GM18520 (cell line): ENCODE measurements around the gene AGBL4.

Source experiments
- ATAC-seq: cut with Tn5 transposase; IDR thresholded peaks from one replicate; pipeline ENCODE4 v1.9.1; 2021; ENCODE audit not compliant: unreplicated experiment

AGBL4 gene

DNA sequence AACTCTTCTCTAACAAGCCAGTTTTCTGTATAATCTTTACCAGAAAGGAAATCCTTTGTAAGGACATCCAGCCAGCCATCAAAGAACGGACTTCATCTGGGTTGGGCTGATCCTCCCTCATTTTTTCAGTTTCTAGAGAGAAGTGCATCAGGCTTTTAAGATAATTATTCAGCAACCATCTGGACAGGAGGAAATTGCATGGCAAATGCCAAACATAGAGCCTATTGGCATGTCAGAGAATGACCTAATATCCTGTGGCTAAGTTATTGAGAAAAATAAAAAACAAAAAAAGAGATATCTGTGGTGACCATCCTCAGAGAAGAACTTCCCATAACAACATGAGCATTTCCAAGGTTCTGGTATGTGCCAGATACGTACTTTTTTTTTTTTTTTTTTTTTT, 1172.1 kb downstream of the AGBL4 start:
- no peak for ATAC-seq

DNA sequence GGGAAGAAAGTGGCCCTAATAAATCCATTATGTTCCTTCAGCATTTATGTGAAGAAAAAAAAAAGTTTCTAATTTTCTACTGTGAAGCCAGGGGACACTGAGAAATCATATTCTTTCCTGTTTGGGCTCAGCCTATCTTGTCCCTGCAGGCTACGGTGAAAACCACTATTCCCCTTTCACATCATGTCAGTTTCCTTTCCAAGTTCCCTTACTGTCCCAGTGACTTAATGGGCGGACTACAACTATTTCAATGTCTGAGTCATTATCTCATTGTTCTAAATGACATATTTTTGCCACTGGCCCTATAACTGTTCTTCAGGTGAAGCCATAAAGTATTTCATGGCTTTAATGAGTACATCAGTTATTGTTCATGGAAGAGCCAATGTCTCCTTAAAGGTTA, 1175.7 kb downstream of the AGBL4 start:
- no peak for ATAC-seq

DNA sequence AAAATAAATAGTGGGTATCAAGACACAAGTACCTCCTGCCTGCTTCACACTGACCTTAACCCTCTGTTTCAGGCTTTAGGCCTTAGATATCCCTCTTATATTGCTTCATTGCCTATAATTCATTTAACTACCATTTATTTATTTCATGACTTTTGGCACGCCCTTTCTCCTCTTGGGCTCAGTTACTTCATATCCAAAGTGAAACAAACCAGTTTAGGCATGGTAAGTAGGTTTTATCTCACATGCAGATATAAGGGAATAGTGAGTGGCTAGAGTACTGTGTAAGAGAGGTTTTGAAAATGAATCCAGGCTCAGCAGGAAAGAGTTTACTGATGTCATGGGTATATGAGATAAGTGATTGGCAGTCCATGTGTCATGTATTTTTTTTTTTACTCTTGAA, 1177.3 kb downstream of the AGBL4 start:
- no peak for ATAC-seq

DNA sequence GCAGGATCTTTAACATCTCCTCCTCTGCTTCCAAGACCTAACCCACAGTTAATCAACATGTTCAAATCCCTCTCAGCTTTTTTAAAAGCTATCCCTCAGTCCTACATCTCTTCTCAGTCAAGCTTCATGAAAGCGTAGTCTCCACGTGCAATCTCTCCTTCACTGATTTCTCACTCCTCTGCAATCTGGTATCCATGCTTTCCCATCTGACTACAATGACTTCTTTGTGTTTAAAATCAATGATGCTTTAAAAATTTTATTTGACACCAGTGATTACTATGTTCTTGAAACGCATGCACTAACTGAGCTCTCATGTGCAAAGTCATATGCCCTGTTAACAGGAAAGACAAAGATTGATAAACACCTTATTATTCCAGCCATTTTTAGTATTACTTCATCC, 1179.6 kb downstream of the AGBL4 start:
- ATAC-seq = no peak

- no peak for ATAC-seq
Observed at GRCh38 chr1:48841966-48842365, 1181.8 kb downstream of the AGBL4 start.

- ATAC-seq = no peak
Observed at GRCh38 chr1:48841461-48841860, 1182.3 kb downstream of the AGBL4 start.

DNA sequence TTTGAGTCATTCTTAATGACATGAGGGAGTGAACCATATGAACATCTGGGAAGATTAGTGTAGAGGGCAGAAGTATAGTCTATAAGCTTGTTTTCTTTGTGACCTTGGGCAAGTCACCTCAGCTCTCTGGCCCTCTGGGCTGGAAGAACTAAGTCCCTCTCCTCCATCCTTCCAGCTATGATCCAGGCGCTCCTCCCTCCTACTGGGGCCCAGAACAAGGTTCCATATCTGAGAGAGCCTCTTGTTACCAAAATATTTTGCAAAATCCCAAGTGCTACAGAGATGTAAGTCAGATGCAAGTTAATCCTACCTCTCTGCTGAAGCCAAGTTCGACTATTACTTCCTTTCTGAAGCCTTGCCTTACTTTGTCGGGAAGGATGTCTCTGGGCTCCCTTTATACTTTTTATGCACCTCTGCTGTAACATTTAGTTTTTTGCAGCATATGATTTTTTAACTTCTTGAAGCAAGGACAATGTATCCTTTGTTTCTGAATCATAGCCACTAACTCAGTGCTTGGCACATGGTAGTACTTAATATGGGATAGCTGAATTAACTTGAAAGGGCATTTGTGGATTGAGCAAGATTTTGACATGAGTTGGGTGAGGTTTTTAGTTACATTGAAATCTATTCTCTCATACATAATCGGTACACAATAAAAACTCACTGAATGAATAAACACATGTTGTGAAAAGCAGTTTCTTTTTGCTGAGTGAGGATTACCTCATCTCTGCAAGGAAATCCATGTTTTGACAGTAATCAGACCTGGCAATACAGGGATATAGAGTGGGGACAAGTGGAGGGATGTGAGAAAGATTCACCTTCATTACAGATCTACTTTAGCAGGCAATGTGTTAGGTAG, 1192.4 kb downstream of the AGBL4 start:
- no peak for ATAC-seq

GRCh38 chr1:48830715-48831114, 1193.0 kb downstream of the AGBL4 start:
- ATAC-seq = no peak

DNA sequence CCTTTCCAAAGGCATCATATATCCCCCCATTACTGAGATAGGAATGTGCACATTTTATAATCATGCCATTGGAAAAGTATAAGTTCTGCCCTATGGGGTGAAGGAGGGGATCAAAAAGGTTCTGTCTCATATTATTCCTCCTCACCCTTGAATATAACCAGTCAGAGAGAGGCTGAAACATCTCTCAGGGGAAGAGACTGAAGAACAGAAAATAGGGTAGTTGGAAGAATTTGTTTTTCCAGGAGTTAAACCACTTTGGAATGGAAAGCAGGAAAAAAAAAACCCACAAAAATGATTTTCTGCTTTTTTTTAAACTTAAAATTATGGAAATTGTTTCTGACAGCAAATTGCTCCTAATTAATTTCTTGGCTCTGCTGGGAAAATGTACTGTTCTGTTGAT, 1194.3 kb downstream of the AGBL4 start:
- ATAC-seq = no peak

DNA sequence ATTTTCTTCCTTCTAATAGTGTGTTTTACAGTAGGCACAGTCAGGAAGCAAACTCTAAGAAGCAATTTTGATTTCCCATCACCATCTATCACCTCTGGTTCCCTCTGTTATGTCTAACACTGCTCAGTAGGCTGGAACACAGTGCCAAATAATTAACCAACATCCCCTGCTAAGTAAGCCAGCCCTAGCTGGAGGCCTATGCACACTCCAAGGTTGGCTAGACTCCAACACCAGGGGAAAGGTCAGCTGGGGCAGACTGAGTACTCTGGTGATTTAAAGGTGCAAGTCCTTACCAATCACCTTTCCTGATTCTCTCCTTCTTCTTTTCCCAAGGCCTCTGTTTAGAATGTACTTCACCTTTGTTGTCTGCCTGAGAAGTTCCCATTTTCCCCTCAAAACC, 1200.6 kb downstream of the AGBL4 start:
- no peak for ATAC-seq

DNA sequence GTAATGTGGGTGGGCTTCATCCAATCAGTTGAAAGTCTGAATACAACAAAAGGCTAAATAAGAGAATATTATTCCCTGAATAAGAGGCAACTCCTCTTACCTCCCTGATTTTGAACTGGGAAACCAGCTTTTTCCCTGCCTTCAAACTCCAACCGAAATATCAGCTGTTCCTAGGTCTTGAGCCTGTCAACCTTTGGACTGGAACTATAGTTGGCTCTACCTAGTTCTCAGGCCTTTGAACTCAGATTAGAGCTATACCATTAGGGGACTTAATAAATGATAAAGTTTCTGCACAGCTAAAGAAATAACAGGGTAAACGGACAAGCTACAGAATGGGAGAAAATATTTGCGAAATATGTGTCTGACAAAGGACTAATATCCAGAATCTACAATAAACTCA, 1203.3 kb downstream of the AGBL4 start:
- no peak for ATAC-seq

DNA sequence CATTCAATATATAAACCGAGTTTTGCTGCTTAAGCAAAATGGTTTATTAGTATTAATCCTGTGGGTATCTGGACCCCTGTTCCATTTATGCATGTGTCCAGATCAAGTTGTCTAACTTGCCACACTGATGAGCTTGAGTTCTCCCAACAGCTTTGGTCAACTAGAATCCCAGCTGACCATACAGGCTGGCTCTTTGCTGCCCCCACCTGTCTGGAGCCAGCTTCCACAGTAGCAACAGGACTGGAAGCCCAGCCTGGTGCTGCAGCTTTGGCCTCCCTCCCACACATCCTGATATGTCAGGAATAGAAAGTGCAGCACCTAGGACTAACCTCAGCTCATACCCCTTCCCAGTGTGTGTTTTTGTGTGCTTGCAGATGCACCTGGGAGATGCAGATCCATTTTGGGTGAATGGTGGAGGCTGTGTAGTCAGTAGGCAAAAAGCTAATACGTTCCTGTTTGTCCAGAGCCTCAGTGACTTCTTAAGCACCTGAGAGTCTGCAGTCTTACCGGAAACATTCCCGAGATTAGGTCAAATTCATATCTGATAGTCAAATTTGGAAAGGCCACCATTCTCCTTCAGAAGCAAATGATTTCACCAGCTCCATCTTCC, 1206.1 kb downstream of the AGBL4 start:
- ATAC-seq = peak; percentile 53

- no peak for ATAC-seq
Observed at GRCh38 chr1:48810740-48811139, 1213.0 kb downstream of the AGBL4 start.

DNA sequence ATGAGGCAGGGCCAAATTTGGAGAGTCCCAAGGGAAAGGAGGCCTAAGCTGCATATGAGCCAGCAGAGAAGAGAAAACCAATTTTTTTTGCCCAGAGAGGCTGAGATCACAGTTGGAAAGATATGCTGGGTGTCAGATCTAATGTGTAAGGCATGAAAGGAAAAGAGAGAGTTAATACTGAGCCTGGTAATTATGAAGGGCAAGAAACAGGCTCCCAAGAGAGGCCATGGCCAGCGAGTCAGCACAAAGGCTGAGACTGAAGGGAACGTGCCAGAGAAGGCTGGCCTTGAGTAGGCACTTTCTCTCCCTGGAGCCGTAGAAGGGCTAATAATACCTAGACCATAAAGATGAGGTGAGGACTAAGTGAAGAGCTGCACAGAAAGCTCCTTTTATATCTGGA, 1215.3 kb downstream of the AGBL4 start:
- no peak for ATAC-seq

GRCh38 chr1:48807554-48808260, 1216.0 kb downstream of the AGBL4 start:
- ATAC-seq = no peak

DNA sequence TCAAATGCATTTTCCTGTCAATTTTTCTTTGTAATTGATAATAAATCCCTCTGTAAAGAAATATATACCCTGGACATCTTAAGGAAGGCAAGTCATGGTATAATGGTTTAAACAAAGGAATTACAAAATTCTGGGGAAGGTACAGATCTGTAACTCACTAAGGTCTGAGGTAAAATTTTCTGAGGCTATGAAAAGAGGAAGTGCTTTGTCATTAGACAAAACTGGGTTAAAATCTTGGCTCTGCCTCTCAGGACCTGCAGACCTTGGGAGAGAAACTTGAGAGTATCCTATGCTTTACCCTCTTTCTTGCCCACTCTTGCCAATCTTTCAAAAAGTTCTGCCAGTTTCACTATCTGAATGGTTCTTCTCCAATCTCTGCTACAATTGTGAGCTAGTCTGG, 1220.3 kb downstream of the AGBL4 start:
- no peak for ATAC-seq

- no peak for ATAC-seq
Observed at GRCh38 chr1:48794816-48795215, 1228.9 kb downstream of the AGBL4 start.

- ATAC-seq = peak; percentile 65
Observed at GRCh38 chr1:48793863-48794262, 1229.9 kb downstream of the AGBL4 start.

DNA sequence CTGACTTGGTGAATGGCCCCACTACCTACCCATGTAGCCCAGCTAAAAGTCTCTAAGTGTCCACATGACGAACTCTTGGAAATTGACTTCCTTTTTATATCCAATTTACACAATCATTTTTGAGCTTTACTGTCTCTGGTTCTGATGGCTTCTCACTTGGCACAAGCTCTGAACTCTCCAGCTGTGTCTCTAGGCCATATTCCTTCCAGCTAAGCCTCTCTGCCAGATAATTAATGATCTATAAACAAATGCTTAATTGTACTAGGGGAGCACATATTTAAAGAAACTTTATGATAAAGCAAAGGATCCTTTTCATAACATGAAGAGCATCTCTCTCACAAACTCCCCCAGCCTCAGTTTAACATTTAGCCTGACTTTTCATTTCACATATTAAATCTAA, 1230.8 kb downstream of the AGBL4 start:
- ATAC-seq = no peak

DNA sequence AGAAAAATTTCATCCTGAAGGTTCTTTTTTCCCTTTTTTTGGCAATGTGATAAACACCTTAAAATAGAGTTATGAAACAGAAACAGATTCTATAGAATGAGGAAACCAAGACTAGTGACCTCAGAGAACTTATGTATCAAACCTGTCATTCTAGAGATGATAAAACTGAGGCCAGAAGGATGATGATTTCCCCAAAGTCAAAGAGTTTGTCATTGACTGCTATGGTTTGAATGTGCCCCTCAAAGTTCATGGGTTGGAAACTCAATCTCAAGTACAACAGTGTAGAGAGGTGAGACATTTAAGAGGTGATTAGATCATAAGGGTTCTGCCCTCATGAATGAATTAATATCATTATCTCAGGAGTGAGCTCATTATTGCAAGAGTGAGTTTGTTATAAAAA, 1233.4 kb downstream of the AGBL4 start:
- ATAC-seq = peak; percentile 34

DNA sequence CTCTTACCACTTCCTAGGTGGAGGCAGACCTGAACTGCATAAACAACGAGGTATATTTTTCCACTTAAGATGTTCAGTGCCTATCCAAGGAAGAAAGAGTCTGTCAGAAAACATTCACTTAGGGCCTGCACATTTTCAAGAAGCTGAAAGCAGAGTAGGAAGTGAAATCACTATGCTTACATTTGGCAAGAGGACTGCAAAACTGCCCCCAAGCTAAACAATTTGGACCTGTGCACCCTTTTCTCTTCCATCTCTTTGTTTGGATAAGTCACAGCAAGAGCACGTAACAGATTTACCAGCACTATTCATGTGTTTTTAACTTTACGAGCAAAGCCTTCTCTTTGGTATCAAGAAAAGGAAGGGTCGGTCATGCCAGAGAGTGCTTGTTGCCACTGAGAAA, 1233.9 kb downstream of the AGBL4 start:
- ATAC-seq = no peak

DNA sequence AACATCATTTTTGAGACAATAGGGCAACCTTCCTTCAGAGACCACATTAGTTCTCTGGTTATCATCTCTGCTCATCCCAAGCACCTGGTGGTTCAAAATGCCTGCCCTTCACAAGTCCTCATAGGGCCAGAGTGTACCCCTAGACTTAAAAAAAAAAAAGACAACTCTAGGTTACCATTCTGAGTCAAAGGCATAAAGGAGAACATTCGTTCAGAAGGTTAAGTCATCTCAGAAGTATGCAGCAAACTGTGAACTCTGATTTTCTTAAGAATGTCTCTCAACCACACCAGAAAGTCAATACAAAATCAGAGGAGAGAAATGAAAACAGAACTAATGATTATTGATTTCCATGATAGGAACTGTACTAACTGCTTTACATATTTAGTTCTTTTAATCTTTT, 1237.9 kb downstream of the AGBL4 start:
- no peak for ATAC-seq
